HFFc6 (cell line): ENCODE data around the gene MXRA8. TPM values are rescaled to one million over a fixed set of nuclear protein-coding genes. Genes with fewer than 3 reads are reported as not detected.

Source experiments
- DNase-seq: peaks from one replicate; pipeline ENCODE4 v3.0.0-alpha.2; 2018
- H3K27ac Mint-ChIP-seq: 2 replicates; pipeline ENCODE4 v1.8.0; 2020; ENCODE audit warnings: mild to moderate bottlenecking, mixed read lengths
- H3K27me3 Mint-ChIP-seq: 2 replicates; pipeline ENCODE4 v1.8.0; 2021; ENCODE audit warnings: mild to moderate bottlenecking, moderate library complexity, mixed read lengths; ENCODE audit not compliant: insufficient read depth
- H3K36me3 Mint-ChIP-seq: 2 replicates; pipeline ENCODE4 v1.8.0; 2021; ENCODE audit warnings: low read depth, mixed read lengths
- H3K4me1 Mint-ChIP-seq: 2 replicates; pipeline ENCODE4 v1.8.0; 2020; ENCODE audit warnings: low read depth, mixed read lengths
- H3K4me3 Mint-ChIP-seq: 2 replicates; pipeline ENCODE4 v1.8.0; 2020; ENCODE audit warnings: mild to moderate bottlenecking, moderate library complexity, mixed read lengths
- H3K9me3 Mint-ChIP-seq: 2 replicates; pipeline ENCODE4 v1.8.0; 2020; ENCODE audit warnings: mild to moderate bottlenecking, mixed read lengths
- CTCF ChIP-seq: fragments of 200-600 bp; sonication (generic); IDR thresholded peaks from 2 replicates; pipeline ENCODE4 v1.5.0; 2021; ENCODE audit warnings: antibody characterized with exemption, mild to moderate bottlenecking
- total RNA-seq, 6 experiments: library from RNA; stranded (reverse); fragmentation: NEBNext Ultra II Directional; extraction: Animal tissue kit (Norgen Biotek cat#: 25700); gene quantifications; 2 replicates in 1 of 6; 3 replicates in 5 of 6; pipeline ENCODE4 v1.2.3, GENCODE V29; 2021

Gene MXRA8
- total RNA-seq, 6 experiments from 2014 or later = 438 to 570 (median 524) TPM

- no peak overlapping the region for H3K27ac Mint-ChIP-seq
- DNase-seq = no peak
- H3K4me3 Mint-ChIP-seq = no peak overlapping the region
- peaks cover 57% of the 10 kb centered on the region for H3K36me3 Mint-ChIP-seq
- TF ChIP-seq CTCF = no peak
- H3K9me3 Mint-ChIP-seq = no peaks in the 10 kb centered on the region
- H3K27me3 Mint-ChIP-seq = no peaks in the 10 kb centered on the region
- peaks cover 8% of the 10 kb centered on the region for H3K4me1 Mint-ChIP-seq
Measured at GRCh38 chr1:1394116-1394515, 35.8 kb upstream of the MXRA8 start.

- peaks cover 8% of the 10 kb centered on the region for H3K4me1 Mint-ChIP-seq
- TF ChIP-seq CTCF = no peak
- no peak overlapping the region for H3K27ac Mint-ChIP-seq
- H3K4me3 Mint-ChIP-seq = no peak overlapping the region
- DNase-seq = no peak
- H3K9me3 Mint-ChIP-seq = no peaks in the 10 kb centered on the region
- peaks cover 58% of the 10 kb centered on the region for H3K36me3 Mint-ChIP-seq
- H3K27me3 Mint-ChIP-seq = no peaks in the 10 kb centered on the region
Measured at GRCh38 chr1:1393428-1393827, 35.1 kb upstream of the MXRA8 start.

DNA sequence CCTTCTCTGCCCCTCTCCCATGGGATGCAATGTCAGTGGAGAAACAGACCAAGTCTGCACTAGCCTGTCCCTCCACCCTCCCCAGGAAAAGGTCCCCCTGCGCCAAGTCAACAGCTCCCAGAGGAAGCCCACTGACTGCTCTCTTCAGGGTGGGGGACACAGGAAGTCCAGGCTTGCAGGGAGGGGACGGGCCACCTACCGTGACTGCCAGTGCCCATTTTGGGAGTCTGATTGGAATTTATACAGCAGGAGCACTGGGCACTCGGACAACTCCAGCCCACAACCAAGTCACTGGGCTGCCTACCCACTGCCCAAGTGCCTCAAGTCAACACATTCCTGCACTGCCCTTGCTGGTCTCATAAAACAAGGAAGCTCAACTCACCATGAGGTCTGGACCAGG, 34.7 kb upstream of the MXRA8 start:
- Mint-ChIP-seq H3K27me3 (no peaks in the 10 kb centered on the region), H3K27ac (no peak overlapping the region)
- no peak for DNase-seq

GRCh38 chr1:1391225-1391624, 32.9 kb upstream of the MXRA8 start:
- peaks cover 71% of the 10 kb centered on the region for H3K36me3 Mint-ChIP-seq

More for the DNA sequence above, 34.7 kb upstream of the MXRA8 start:
- Mint-ChIP-seq H3K4me3 (no peak overlapping the region), H3K4me1 (peaks cover 5% of the 10 kb centered on the region), H3K9me3 (no peaks in the 10 kb centered on the region), H3K36me3 (peaks cover 58% of the 10 kb centered on the region)
- no peak for TF ChIP-seq CTCF

DNA sequence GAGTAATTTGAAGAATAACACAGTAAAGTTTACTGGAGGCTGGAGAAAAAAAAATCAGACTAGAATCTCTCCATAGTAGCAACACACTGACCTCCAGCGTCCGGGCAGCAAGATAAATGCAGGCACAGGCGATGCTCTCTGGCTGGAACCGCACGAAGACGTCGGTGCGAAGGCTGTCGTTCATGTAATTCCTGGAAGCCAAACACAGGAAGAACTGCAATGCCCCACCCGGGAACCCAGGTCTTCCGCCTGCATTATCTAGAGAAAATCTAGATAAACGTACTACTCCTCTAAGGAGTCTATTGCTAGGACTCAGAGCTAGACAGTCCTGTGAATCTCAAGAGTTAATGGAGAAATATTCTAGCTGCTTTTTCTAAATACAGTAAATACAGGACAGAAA, 32.3 kb upstream of the MXRA8 start:
- Mint-ChIP-seq H3K36me3 (peaks cover 73% of the 10 kb centered on the region), H3K27ac (no peak overlapping the region), H3K4me3 (no peak overlapping the region), H3K4me1 (no peaks in the 10 kb centered on the region), H3K27me3 (no peaks in the 10 kb centered on the region), H3K9me3 (no peaks in the 10 kb centered on the region)
- TF ChIP-seq CTCF = no peak
- no peak for DNase-seq

More at GRCh38 chr1:1391225-1391624, 32.9 kb upstream of the MXRA8 start:
- Mint-ChIP-seq H3K4me1 (no peaks in the 10 kb centered on the region), H3K27ac (no peak overlapping the region), H3K4me3 (no peak overlapping the region), H3K9me3 (no peaks in the 10 kb centered on the region), H3K27me3 (no peaks in the 10 kb centered on the region)
- no peak for DNase-seq
- no peak for TF ChIP-seq CTCF

GRCh38 chr1:1388078-1388472, 29.7 kb upstream of the MXRA8 start:
- H3K4me3 Mint-ChIP-seq = no peak overlapping the region
- no peak overlapping the region for H3K27ac Mint-ChIP-seq
- no peaks in the 10 kb centered on the region for H3K9me3 Mint-ChIP-seq
- peaks cover 56% of the 10 kb centered on the region for H3K36me3 Mint-ChIP-seq
- no peak for TF ChIP-seq CTCF
- no peak for DNase-seq
- H3K27me3 Mint-ChIP-seq = peaks cover 3% of the 10 kb centered on the region
- H3K4me1 Mint-ChIP-seq = no peaks in the 10 kb centered on the region
